HG03432 (cell line): ENCODE measurements around the gene SMURF1.
A peak's percentile ranks its signal among the peaks of the same experiment; 100 is the strongest.
"Not testable (repeated sequence)": the region's sequence is repeated elsewhere in the genome, so short reads cannot be mapped to it uniquely, and the experiment has no call there.

Experiments
- ATAC-seq: cut with Tn5 transposase; IDR thresholded peaks from one replicate; pipeline ENCODE4 v1.9.1; 2021; ENCODE audit warnings: mild to moderate bottlenecking, moderate library complexity; ENCODE audit not compliant: unreplicated experiment

SMURF1 gene

GRCh38 chr7:99143853-99144672 is at the start of gene SMURF1:
Gene SMURF1 (minus strand): TSS chr7:99144108. CDS start chr7:99143780, 328 bp downstream.
- peak; percentile 85 for ATAC-seq

- no peak for ATAC-seq
These were observed 48.1 kb upstream of the SMURF1 start for GRCh38 chr7:99191869-99192596.

GRCh38 chr7:99190359-99191009 is 46.6 kb upstream of the SMURF1 start:
- ATAC-seq = peak; percentile 64

GRCh38 chr7:99189222-99189621 is 45.3 kb upstream of the SMURF1 start:
- no peak for ATAC-seq

GRCh38 chr7:99188221-99188620 is 44.3 kb upstream of the SMURF1 start:
- ATAC-seq = no peak

GRCh38 chr7:99184532-99185218 is 40.8 kb upstream of the SMURF1 start:
- ATAC-seq = no peak

- ATAC-seq = no peak
These were observed 36.3 kb upstream of the SMURF1 start for GRCh38 chr7:99180067-99180650.

- ATAC-seq = no peak
These were observed 33.3 kb upstream of the SMURF1 start for GRCh38 chr7:99177165-99177564.

- no peak for ATAC-seq
These were observed 29.9 kb upstream of the SMURF1 start for GRCh38 chr7:99173787-99174186.

- ATAC-seq = no peak
These were observed 27.8 kb upstream of the SMURF1 start for GRCh38 chr7:99171731-99172130.

- ATAC-seq = no peak
These were observed 26.8 kb upstream of the SMURF1 start for GRCh38 chr7:99170730-99171074.

- ATAC-seq = no peak
These were observed 26.3 kb upstream of the SMURF1 start for GRCh38 chr7:99170065-99170729.

- no peak for ATAC-seq
These were observed 23.2 kb upstream of the SMURF1 start for GRCh38 chr7:99167072-99167471.

- ATAC-seq = no peak
These were observed 21.9 kb upstream of the SMURF1 start for GRCh38 chr7:99165816-99166215.

GRCh38 chr7:99163669-99164068 is 19.8 kb upstream of the SMURF1 start:
- not testable (repeated sequence) for ATAC-seq

- ATAC-seq = no peak
These were observed 12.7 kb upstream of the SMURF1 start for GRCh38 chr7:99156649-99157048.

GRCh38 chr7:99155211-99155610 is 11.3 kb upstream of the SMURF1 start:
- ATAC-seq = no peak

GRCh38 chr7:99146979-99147378 is 3.1 kb upstream of the SMURF1 start:
- ATAC-seq = no peak

- peak; percentile 39 for ATAC-seq
These were observed 421 bp downstream of the SMURF1 start for GRCh38 chr7:99143521-99143852.

- ATAC-seq = no peak
These were observed 984 bp downstream of the SMURF1 start for GRCh38 chr7:99142727-99143520.
